ENCODE measurements around the gene SELENOK.
"Not testable (repeated sequence)": the region's sequence is repeated elsewhere in the genome, so short reads cannot be mapped to it uniquely, and the experiment has no call there.

DNA sequence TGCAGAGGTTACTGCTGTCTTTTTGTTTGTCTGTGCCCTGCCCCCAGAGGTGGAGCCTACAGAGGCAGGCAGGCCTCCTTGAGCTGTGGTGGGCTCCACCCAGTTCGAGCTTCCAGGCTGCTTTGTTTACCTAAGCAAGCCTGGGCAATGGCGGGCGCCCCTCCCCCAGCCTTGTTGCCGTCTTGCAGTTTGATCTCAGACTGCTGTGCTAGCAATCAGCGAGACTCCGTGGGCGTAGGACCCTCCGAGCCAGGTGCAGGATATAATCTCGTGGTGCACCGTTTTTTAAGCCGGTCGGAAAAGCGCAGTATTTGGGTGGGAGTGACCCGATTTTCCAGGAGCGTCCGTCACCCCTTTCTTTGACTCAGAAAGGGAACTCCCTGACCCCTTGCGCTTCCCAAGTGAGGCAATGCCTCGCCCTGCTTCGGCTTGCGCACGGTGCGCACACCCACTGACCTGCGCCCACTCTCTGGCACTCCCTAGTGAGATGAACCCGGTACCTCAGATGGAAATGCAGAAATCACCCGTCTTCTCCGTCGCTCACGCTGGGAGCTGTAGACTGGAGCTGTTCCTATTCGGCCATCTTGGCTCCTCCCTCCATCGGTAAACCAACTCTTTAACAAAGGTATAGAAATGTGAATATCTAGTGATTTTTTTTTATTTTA is 35.7 kb upstream of the SELENOK start:
- TF ChIP-seq, protein P1, sequence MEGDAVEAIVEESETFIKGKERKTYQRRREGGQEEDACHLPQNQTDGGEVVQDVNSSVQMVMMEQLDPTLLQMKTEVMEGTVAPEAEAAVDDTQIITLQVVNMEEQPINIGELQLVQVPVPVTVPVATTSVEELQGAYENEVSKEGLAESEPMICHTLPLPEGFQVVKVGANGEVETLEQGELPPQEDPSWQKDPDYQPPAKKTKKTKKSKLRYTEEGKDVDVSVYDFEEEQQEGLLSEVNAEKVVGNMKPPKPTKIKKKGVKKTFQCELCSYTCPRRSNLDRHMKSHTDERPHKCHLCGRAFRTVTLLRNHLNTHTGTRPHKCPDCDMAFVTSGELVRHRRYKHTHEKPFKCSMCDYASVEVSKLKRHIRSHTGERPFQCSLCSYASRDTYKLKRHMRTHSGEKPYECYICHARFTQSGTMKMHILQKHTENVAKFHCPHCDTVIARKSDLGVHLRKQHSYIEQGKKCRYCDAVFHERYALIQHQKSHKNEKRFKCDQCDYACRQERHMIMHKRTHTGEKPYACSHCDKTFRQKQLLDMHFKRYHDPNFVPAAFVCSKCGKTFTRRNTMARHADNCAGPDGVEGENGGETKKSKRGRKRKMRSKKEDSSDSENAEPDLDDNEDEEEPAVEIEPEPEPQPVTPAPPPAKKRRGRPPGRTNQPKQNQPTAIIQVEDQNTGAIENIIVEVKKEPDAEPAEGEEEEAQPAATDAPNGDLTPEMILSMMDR (IDR thresholded peaks at IDR 0.05; ENCODE audit: low read length), result not testable (repeated sequence)
- not testable (repeated sequence) for TF ChIP-seq EZH2 (optimal IDR thresholded peaks at IDR 0.05; ENCODE audit: low read depth, low read length); EZH2phosphoT487 (IDR thresholded peaks at IDR 0.05; ENCODE audit: low read length)

Data from MM.1S (cell line).